PC-9 (cell line): Measurements from ENCODE around the gene ARAP3.

Experiments used
- EZH2 ChIP-seq: fragments of 200-600 bp; sonication (generic); IDR thresholded peaks from 2 replicates; pipeline ENCODE4 v1.8.0; 2017; ENCODE audit warnings: antibody characterized with exemption, low read depth
- TF ChIP-seq, protein P1 (sequence below): fragments of 200-600 bp; sonication (generic); conservative IDR thresholded peaks from 2 replicates; pipeline ENCODE4 v1.6.1; 2017; ENCODE audit warnings: mixed run types, antibody characterized with exemption, mild to moderate bottlenecking, moderate library complexity

DNA sequence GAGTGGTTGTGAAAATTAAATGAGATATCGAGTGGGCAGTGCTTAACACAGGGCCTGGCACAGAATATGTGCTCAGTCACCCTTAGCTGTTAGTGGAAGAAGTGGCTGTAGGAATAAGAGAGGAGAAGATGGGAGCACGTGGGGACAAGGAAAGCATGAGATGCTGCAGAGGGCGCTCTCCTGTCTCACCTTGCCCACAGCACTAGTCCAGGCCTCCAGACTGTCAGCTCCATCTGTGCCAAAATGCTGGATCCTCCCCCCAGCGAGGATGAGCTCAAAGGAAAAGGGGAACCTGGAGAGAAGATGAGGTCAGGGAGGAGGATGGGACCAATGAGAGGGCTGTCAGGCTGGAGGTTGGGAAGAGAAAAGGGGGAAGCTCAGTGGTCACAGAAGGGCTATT is 12.5 kb downstream of the ARAP3 start:
- TF ChIP-seq, protein P1, sequence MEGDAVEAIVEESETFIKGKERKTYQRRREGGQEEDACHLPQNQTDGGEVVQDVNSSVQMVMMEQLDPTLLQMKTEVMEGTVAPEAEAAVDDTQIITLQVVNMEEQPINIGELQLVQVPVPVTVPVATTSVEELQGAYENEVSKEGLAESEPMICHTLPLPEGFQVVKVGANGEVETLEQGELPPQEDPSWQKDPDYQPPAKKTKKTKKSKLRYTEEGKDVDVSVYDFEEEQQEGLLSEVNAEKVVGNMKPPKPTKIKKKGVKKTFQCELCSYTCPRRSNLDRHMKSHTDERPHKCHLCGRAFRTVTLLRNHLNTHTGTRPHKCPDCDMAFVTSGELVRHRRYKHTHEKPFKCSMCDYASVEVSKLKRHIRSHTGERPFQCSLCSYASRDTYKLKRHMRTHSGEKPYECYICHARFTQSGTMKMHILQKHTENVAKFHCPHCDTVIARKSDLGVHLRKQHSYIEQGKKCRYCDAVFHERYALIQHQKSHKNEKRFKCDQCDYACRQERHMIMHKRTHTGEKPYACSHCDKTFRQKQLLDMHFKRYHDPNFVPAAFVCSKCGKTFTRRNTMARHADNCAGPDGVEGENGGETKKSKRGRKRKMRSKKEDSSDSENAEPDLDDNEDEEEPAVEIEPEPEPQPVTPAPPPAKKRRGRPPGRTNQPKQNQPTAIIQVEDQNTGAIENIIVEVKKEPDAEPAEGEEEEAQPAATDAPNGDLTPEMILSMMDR = no peak
- TF ChIP-seq EZH2 = no peak
